GM18507 (cell line): Measurements from ENCODE around the gene FBP1.

Experiments used
- DNase-seq: peaks from one replicate; pipeline ENCODE4 v3.0.0; 2011; ENCODE audit warnings: low read depth; ENCODE audit not compliant: insufficient read length; ENCODE audit errors: extremely low spot score
- FAIRE-seq: peaks from 2 replicates; lab custom pipeline; 2011; peaks lifted over from hg19 to GRCh38; lab: Jason Lieb, UNC

The FBP1 gene

DNA sequence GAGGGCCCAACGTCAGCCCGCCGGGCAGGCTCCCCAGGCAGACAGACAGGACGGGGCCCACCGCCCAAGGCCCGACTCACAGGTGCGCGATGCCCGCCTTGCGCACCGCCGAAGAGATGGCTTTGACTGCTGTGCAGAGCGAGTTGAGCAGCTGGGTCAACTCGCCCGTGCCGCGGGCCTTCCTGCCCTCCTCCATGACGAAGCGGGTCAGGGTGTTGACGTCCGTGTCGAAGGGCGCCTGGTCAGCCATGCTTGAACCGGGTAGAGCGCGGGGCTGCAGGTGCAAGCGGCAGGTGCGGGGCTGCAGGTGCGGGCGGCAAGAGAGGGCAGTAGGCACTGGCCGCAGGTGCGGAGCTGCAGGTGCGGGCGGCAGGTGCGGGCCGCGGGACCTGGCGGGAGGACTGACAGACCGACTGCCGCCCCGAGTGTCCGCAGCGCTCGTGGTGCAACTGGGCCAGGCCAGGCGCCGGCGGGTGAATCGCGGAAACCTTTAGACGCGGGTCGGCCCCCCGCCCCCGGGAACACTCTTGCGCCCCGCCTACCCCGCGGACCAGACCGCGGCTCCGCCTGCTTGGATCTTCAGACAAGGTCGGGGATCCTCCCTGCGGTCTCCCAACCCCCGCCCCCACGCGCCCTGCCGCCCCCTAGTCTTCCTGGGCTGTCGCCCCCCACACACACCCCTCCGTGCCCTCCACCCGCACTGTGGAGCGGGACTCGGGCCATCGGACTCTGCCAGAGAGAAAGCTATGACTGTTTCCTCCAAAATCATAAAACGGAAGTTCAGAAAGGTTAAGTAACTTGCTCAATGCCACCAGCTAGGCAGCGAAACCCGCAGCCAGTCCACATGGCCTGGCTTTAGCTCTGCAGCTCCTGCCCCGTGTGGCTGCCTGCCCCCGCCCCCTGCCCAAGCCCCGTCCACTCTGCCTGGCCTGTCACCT, at the start of gene FBP1:
Gene FBP1 (minus strand): TSS at position 458 of the 938 bp plus-strand sequence. CDS start 208 bp downstream, at position 250.
- no peak for DNase-seq
- peak; percentile 50 for FAIRE-seq

DNA sequence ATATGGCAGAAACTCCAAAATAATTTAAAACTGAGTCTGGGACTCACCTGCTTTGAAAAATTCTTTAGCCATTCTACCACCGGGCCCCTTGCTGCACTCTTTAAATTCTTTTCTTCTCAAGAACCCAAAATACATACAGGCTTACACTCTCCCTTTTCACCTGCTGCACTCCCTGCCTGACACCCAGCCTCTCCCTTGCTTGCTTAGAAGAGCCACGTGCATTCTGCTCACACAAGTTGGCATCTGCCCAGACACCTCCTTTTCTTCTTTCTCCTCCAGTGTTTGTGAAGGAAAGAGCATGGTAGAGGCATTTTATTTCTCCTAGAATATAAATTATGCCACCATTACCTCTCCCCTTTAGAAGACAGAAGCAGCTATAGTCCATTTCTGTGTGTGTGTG, 48.1 kb upstream of the FBP1 start:
- DNase-seq (no peak), FAIRE-seq (no peak)

DNA sequence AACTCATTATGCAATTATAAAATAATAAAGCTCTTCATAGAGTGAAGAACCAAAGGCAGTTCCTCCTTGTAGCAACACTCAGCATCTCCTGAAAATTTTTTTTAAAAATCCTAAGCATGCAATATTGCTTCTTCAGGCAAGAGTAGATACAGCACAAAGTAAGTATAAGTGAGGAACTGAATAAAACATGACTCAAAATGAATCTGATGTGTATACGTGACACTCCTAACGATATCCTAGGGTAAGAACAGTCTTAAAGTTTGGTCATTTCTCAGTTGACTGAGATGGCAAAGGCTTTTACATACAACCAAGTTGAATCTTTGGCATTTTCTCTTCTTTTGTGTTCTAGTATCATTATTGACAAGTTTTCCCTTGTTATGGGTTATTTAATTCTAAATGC, 46.0 kb upstream of the FBP1 start:
- FAIRE-seq: no peak
- DNase-seq: no peak

DNA sequence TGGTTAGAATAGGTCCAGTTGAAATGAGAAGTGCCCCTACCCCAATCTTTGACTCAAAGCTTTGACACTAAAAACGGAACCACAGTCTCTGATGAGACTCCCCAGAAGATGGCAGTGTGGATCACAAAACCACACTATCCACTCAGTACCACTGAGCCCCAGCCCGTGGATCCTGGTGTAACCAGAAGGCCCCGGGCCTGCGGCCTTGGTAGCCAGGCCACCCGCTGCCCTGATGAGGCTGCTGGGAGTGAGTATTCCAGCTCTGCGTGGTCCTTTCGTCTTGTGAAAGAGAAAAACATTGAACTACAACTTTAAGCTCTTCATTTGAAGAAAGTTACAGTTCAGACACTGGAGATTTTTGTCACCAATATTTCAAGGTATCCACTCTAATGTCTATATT, 42.2 kb upstream of the FBP1 start:
- DNase-seq: peak; percentile 17
- FAIRE-seq: peak; percentile 49

DNA sequence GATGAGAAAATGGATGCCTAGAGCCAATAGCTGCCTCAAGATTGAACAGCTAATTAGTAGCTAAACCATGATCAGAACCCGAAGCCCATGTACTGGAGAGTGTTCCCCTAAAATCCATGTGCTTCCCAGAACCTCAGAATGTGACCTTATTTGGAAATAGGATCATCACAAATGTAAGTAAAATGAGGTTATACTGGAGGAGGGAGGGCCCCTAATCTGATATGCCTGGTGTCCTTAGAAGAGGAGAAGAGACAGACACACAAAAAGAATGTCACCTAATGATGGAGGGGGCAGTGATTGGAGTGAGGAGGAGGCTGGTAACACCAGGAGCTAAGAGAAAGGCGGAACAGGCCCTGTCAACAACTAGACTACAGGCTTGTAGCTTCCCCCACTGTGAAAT, 41.3 kb upstream of the FBP1 start:
- DNase-seq: no peak
- no peak for FAIRE-seq

DNA sequence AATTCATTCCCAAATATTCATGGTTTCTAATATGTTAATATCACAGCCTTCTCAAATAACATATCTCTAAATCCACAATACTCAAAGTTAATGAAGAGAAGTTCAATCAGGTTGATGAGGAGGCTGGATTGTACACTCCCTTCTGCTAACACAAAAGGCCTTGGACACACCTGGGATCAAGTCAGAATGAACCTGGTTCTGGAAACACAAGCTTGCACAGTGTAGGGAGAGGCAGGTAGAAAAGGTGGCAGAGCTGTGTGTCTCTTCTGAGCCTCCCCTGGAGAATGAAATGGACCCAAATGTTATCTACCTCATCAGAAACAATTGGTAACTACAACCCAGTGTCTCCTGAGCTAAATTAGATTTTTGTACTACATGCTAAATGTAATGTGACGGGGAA, 40.7 kb upstream of the FBP1 start:
- no peak for DNase-seq
- no peak for FAIRE-seq

DNA sequence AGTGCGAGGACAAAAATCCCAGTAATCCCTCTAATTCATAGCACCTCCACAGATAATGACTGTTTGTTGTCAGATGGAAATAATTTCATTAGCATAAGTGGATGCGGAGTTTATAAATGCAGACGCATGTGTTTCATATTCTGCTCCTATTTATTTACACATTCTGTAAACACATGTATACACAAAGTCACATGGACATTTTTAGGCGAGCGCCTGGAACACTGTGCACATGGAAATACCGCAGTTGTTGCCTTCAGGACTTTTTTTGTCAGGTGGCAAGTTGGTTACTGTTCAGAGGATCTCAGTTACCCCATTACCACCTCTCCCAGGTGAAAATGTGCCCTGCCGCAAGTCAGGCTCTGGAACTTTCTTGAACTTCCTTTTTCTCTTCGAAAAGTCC, 40.3 kb upstream of the FBP1 start:
- no peak for DNase-seq
- no peak for FAIRE-seq

DNA sequence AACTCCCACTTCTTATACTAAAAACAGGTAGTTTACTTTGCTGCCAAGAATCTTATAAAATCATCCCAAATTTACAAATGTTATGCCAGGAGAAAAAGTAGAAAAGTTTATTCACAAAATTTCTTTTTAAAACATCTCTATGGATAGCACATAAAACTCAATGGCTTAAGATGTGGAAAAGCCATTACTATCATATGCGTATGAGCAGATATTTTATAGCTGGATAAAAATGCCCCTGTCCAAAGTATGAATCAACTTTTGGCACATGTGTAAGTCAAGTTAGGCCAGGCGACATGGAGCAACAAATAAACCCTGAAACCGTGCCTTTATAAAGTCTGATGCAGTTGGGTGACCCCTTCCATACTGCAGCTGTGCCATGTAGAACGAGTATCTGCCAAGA, 38.6 kb upstream of the FBP1 start:
- DNase-seq (no peak), FAIRE-seq (no peak)

DNA sequence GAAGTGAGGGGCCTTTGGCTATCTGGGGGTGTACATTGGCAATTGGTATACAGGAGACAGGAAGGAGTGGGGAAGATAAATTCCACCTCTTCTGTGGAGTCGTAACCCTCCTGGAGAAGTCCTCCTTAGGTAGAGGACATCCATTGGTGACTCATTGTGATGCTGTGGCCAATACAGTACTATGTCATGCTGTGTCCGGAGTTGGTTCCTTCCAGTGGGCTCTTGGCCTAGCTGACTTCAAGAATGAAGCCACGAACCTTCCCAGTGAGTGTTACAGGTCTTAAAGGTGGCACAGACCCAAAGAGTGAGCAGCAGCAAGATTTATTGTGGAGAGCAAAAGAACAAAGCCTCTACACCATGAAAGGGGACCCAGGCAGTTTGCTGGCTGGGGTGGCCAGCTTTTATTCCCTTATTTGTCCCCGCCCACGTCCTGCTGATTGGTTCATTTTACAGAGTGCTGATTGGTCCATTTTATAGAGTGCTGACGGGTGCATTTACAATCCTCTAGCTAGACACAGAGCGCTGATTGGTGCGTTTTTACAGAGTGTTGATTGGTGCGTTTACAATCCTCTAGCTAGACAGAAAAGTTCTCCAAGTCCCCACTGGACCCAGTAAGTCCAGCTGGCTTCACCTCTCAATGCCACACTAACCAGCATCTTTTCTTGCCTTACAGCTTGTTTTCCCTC, 37.3 kb upstream of the FBP1 start:
- no peak for FAIRE-seq
- DNase-seq: no peak

DNA sequence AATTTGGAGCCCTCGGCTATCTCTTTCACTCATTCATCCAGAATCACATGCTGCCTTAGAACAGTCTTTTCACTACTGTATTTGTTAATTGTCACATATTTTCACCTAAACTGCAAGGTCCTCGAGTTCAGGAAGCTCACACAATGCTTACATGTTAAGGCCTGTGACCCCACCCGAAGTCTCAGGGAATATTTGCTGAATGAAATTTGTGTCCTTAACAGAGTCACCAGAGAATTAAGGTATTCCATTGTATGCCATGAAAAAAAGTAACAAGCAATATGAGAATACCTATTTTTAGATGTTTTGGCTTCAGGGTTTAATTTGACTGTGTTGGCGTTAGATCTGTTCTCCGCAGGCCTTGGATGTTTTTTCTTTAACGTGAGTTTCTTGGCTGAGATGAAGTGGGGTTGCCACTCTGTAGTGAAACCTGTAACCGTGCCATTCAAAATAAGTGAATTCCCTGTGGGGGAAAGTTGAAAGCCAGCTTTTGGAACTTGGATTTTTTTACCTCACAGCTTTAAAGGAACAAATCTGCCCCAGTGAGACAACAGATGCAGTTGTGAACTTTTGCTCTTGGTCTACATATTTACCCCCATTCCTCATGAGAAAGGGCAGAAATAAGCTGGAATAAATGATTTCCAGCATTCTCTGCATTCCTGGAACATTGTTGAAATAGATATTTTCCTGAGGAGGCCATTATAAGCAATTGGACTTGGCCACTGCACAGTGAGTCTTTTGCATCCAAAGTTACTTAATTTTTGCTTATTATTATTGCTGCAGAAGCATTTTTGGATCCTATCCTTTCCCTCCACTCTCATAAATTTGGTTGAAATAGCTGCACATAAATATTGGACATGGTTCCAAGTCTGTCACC, 35.9 kb upstream of the FBP1 start:
- FAIRE-seq (no peak), DNase-seq (no peak)

DNA sequence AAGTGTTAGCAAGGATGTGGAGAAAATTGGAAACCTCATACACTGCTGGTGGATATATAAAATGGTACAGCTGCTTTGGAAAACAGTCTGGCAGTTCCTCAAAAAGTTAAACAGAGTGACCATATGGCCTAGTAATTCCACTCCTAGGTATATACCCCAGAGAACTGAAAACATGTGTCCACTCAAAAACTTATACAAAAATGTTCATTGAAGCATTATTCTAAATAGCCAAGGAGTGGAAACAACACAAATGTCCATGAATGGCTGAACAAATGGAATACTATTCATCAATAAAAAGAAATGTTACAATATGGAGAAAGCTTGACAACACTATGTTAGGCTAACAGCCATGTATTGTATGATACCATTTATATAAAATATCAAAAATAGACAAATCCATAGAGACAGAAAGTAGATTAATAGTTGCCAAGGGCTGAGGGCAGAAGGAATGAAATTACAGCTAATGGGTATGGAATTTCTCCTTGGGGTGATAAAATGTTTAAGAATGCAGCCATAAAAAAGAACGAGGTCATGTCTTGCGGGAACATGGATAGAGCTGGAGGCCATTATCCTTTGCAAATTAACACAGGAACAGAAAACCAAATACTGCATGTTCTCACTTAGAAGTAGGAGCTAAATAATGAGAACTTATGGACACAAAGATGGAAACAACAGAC, 33.6 kb upstream of the FBP1 start:
- DNase-seq (no peak), FAIRE-seq (no peak)

DNA sequence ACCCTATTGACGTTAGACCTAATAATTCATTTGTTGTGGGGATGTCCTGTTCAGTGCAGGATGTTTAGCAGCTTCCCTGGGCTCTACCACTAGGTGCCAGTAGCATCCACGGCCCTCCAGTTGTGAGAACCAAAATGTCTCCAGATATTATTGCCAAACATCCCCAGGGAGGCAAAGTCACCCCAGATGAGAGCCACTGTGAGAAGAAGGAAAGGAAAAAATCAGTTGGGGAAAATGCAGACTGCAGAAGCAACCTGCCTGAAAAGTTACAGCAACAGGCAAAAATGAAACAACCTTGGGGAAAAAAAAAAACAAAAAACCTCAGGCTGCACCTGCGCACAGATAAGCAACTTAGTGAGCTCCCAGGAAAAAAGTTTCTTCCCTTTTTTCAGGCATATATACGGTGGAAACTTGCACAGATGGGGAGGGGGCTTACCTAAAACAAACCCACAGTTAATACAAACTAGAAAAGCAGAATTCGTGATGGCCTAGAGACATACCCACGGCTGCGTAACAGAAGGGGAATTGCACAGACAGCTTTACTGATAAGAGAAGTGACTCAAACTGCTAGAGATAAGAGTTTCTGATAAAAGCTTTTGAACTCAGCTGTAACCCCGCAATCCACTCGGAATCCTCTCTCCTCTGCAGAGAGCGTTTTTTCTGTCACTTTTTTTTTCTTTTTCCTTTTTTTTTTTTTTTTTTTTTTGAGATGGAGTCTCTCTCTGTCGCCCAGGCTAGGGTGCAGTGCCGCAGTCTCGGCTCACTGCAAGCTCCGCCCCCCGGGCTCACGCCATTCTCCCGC, 29.8 kb upstream of the FBP1 start:
- FAIRE-seq: peak; percentile 78
- DNase-seq: peak; percentile 12

DNA sequence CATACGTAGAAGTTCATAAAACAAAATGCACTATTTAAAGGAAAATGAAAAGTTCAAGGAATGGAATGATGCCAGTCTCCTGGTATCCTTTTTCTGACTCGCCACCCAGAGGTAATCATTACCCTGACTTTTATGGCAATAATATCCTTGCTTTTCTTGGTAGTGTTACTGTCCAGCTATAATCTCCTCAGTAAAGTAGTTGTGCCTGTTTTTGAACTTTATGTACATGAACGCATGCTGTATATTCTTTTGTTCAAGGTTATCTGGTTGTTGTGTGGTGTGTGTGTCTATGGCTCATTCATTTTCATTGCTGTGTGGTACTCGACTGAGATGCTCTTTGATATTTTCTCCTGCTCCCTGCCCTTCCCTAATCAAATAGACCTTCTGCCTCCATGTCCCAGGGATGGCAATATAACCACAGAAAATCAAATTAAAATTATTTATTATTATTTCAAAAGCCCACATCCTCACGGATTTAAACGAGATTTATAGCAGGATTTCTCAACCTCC, 29.2 kb upstream of the FBP1 start:
- FAIRE-seq: no peak
- no peak for DNase-seq

DNA sequence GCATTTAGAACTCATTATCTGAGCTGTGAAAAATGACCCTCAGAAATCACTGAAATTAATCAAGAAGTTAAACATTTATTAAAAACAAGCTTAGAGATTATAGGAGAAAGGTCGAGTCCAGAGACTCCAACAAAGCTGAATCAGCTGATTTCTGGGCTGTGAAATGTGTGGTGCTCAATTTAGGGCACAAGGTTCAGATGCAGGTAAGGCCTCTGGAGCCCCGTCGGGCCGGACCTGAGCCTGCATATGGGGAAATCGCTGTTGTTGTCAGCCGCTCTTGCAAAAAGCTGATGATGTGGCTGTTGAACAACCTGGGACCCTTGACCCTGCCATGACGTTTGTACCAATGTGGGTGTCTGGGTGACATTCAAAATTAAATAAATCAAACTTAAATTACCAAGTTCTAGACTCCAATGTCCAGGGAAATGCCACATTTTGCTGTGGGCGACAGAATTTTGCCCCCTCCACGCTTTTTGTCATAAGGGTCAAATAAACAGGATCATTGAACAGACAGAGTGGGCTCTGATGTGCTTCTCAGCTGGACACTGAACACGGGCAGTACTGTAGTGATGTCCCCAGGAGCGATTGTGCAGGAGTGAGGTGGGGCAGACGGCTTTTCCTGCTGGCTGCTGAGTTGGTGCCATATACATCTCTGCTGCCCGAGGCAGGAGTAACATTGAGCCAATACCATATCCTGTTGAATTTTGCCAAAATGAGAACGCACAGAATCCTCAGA, 27.2 kb upstream of the FBP1 start:
- DNase-seq (no peak), FAIRE-seq (no peak)

DNA sequence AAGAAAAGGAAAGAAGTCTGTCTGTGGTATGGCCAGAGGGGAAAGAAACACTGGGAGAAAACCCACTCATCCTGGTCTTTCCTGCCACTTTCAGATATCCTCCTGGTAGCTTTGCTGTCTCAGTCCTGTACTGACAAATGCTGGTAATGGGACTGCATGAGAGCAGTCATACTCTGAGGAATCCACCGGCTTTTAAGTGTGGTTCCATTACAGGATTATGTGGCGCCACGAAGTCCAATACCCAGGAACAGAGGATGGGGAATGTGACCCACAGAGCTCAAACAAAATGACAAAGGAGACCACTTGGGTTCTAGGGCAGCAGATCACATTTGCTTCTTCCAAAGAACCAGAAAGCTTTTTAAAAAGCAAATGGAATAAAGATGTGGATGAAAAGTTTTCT, 26.3 kb upstream of the FBP1 start:
- FAIRE-seq: no peak
- no peak for DNase-seq

DNA sequence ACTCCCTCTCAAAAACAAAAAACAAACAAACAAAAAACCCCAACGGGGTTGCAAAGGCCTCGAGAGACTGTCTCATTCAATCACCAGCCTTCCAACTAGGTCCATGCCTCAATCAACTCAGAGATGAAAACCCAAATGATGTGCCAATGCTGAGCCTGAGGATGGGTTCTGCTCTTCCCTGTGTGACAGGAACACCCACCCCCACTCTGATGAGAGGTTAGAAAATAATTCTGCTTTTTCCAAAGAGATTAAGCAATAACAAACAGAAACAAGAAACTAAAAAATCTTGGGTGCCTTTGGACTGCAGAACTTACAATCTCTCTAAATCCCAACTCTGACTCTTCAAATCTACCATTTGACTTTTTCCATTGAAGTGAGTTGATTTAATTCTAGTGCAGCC, 25.5 kb upstream of the FBP1 start:
- no peak for FAIRE-seq
- DNase-seq: no peak

DNA sequence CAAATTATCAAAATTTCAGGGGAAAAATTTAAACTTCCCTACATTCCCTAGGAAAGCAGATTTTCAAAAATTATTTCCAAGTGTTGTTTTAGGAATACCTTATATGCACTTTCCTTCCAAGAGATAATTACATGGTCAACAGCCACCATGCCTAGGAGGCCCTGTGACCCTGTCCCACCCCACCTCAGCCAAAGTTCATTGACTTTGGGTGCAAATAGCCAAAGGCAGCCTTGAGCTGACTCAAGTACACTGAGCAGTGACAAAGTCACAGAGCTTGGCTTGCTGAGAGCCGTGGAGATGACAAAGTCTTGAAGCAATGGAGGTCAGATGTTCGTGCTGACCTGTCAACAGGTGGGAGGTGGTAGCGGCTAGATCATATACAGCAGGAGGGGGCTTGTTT, 24.3 kb upstream of the FBP1 start:
- DNase-seq (no peak), FAIRE-seq (no peak)

DNA sequence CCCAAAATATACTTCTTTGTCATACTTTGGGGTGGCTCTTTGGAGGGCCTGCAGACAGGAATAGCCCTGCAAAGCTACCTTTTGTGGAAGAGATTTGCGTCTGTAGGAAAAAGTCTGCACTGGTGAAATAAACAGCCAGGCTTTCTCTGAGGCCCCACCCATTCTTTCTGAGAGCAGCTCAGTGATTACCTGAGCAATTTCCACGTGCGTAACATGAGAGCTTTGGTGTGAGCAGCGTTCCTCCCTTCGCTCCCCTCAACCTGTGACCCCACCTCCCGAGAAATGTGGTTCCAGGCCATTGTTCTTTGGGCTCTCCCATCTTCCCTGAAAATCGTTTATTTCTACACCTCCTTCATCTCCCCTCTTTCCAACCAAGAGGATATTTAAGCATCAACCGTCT, 23.8 kb upstream of the FBP1 start:
- no peak for DNase-seq
- FAIRE-seq: no peak
